DND-41 (cell line): ENCODE data around the gene GPR137B.

Experiments
- CTCF ChIP-seq: IDR thresholded peaks from 2 replicates; pipeline ENCODE4 v1.5.1; 2012; ENCODE audit warnings: borderline replicate concordance, low read length, moderate library complexity, mild to moderate bottlenecking; ENCODE audit not compliant: poor library complexity, severe bottlenecking; ENCODE audit errors: extremely low read depth
- EZH2 ChIP-seq: IDR thresholded peaks from 3 replicates; pipeline ENCODE4 v1.6.1; 2012; ENCODE audit warnings: borderline replicate concordance, low read depth, mild to moderate bottlenecking, moderate library complexity, low read length, inconsistent platforms; ENCODE audit not compliant: severe bottlenecking

- TF ChIP-seq CTCF (no peak), EZH2 (no peak)
Observed at GRCh38 chr1:236181059-236181458, 38.7 kb downstream of the GPR137B start.
